WTC11 (cell line): ENCODE results near the gene ARHGAP6. TPM values are rescaled to one million over a fixed set of nuclear protein-coding genes. Genes with fewer than 3 reads are reported as not detected.

Experiments
- ATAC-seq: fragments of 200-7000 bp; cut with Tn5 transposase; 2 replicates; pipeline ENCODE4 v1.10.0; 2021; ENCODE audit warnings: mild to moderate bottlenecking, moderate library complexity
- CTCF ChIA-PET: fragments of 300-600 bp; sonication (Branson Sonifier 250); formaldehyde crosslinking; loops from one replicate; lab custom pipeline; 2021; ENCODE audit warnings: antibody characterized with exemption; lab: Charles Lee
- POLR2A ChIA-PET: fragments of 350-600 bp; sonication (Branson Sonifier 250); formaldehyde crosslinking; loops from one replicate; lab custom pipeline; 2021; ENCODE audit warnings: antibody characterized with exemption; lab: Charles Lee
- DNase-seq: peaks from one replicate; pipeline ENCODE4 v3.0.0; 2021; ENCODE audit warnings: low spot score
- H3K27ac Mint-ChIP-seq: 2 replicates; pipeline ENCODE4 v1.8.0; 2021; ENCODE audit warnings: mixed read lengths
- H3K27me3 Mint-ChIP-seq: 2 replicates; pipeline ENCODE4 v1.8.0; 2021; ENCODE audit warnings: low read depth, mild to moderate bottlenecking, moderate library complexity, mixed read lengths
- H3K36me3 Mint-ChIP-seq: 2 replicates; pipeline ENCODE4 v1.8.0; 2021; ENCODE audit warnings: mixed read lengths
- H3K4me1 Mint-ChIP-seq: 2 replicates; pipeline ENCODE4 v1.8.0; 2022; ENCODE audit warnings: mixed read lengths
- H3K4me3 Mint-ChIP-seq: 2 replicates; pipeline ENCODE4 v1.8.0; 2021; ENCODE audit warnings: mild to moderate bottlenecking, moderate library complexity, mixed read lengths
- H3K9me3 Mint-ChIP-seq: 2 replicates; pipeline ENCODE4 v1.8.0; 2021; ENCODE audit warnings: mixed read lengths
- FOXJ3 ChIP-seq: sonication (generic); formaldehyde crosslinking; IDR thresholded peaks from 2 replicates; pipeline ENCODE4 v1.9.0; 2021; ENCODE audit warnings: missing genetic modification reagents, mild to moderate bottlenecking, borderline replicate concordance
- GTF2I ChIP-seq: fragments of 250-450 bp; sonication (Bioruptor Pico); conservative IDR thresholded peaks from 2 replicates; pipeline ENCODE4 v1.4.0; 2021; ENCODE audit warnings: mild to moderate bottlenecking
- HMGA2 ChIP-seq: fragments of 250-450 bp; sonication (Bioruptor Pico); IDR thresholded peaks from 2 replicates; pipeline ENCODE4 v1.4.0; 2021; ENCODE audit warnings: mild to moderate bottlenecking, moderate library complexity
- NFATC4 ChIP-seq: fragments of 250-450 bp; sonication (Bioruptor Pico); IDR thresholded peaks from 2 replicates; pipeline ENCODE4 v1.9.0; 2021; ENCODE audit warnings: mild to moderate bottlenecking
- SOX15 ChIP-seq: fragments of 250-450 bp; sonication (Bioruptor Pico); IDR thresholded peaks from 2 replicates; pipeline ENCODE4 v1.9.0; 2021; ENCODE audit warnings: mild to moderate bottlenecking
- TEAD4 ChIP-seq: sonication (generic); formaldehyde crosslinking; IDR thresholded peaks from 2 replicates; pipeline ENCODE4 v1.8.0; 2022; ENCODE audit warnings: mild to moderate bottlenecking, missing genetic modification reagents
- ZNF121 ChIP-seq: sonication (generic); formaldehyde crosslinking; IDR thresholded peaks from 2 replicates; pipeline ENCODE4 v1.8.0; 2023; ENCODE audit warnings: missing genetic modification reagents
- ZNF138 ChIP-seq: sonication (generic); formaldehyde crosslinking; conservative IDR thresholded peaks from 2 replicates; pipeline ENCODE4 v1.8.1; 2022; ENCODE audit warnings: mild to moderate bottlenecking, moderate library complexity, missing genetic modification reagents
- ZNF219 ChIP-seq: sonication (generic); formaldehyde crosslinking; IDR thresholded peaks from 2 replicates; pipeline ENCODE4 v1.8.0; 2023; ENCODE audit warnings: missing genetic modification reagents, mild to moderate bottlenecking, borderline replicate concordance
- ZNF263 ChIP-seq: sonication (generic); formaldehyde crosslinking; IDR thresholded peaks from 2 replicates; pipeline ENCODE4 v1.8.1; 2022; ENCODE audit warnings: low read depth, mild to moderate bottlenecking, moderate library complexity, missing genetic modification reagents
- total RNA-seq: library from RNA; stranded (reverse); gene quantifications from 3 replicates; pipeline ENCODE4 v1.2.3, GENCODE V29; 2021
- TF ChIP-seq, protein P1 (sequence below): sonication (generic); formaldehyde crosslinking; IDR thresholded peaks from 2 replicates; pipeline ENCODE4 v1.8.1; 2022; ENCODE audit warnings: mild to moderate bottlenecking, missing genetic modification reagents, moderate library complexity, borderline replicate concordance
- TF ChIP-seq, protein P2 (sequence below): sonication (generic); formaldehyde crosslinking; IDR thresholded peaks from 2 replicates; pipeline ENCODE4 v1.8.1; 2023; ENCODE audit warnings: mild to moderate bottlenecking, missing genetic modification reagents, borderline replicate concordance
- TF ChIP-seq, protein P3 (sequence below): fragments of 250-450 bp; sonication (Bioruptor Pico); IDR thresholded peaks from 2 replicates; pipeline ENCODE4 v1.9.0; 2021; ENCODE audit warnings: mild to moderate bottlenecking
- TF ChIP-seq, protein P4 (sequence below): fragments of 250-450 bp; sonication (Bioruptor Pico); IDR thresholded peaks from 2 replicates; pipeline ENCODE4 v1.9.0; 2021; ENCODE audit warnings: mild to moderate bottlenecking
- TF ChIP-seq, protein P5 (sequence below): sonication (generic); formaldehyde crosslinking; IDR thresholded peaks from 2 replicates; pipeline ENCODE4 v1.8.1; 2022; ENCODE audit warnings: low read depth, missing genetic modification reagents, borderline replicate concordance
- TF ChIP-seq, protein P6 (sequence below): sonication (generic); formaldehyde crosslinking; IDR thresholded peaks from 2 replicates; pipeline ENCODE4 v1.8.0; 2023; ENCODE audit warnings: mild to moderate bottlenecking, missing genetic modification reagents

Gene ARHGAP6
- total RNA-seq, 1 experiment from 2014 or later, result 1.0 TPM

DNA sequence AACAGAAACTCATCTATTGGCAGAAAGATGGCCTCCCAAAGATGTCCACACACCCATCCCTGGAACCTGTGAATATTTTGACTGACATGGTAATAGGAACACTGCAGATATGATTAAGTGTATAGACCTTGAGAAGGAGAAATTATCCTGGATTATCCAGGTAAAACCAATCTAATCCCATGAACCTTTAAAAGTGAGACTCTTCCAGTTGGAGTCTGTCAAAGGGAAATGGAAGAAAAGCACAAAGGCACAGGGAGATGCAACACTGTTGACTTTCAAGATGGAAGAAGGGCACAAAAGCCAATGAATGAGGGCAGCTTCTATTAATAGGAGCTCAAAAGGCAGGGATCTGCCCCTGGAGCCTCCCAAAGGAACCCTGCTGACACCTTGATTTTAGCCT, 289.6 kb downstream of the ARHGAP6 start (continued):
- TF ChIP-seq NFATC4 (CRISPR knock-in tag) (no peak), ZNF263 (CRISPR knock-in tag) (no peak)
- TF ChIP-seq, protein P1, sequence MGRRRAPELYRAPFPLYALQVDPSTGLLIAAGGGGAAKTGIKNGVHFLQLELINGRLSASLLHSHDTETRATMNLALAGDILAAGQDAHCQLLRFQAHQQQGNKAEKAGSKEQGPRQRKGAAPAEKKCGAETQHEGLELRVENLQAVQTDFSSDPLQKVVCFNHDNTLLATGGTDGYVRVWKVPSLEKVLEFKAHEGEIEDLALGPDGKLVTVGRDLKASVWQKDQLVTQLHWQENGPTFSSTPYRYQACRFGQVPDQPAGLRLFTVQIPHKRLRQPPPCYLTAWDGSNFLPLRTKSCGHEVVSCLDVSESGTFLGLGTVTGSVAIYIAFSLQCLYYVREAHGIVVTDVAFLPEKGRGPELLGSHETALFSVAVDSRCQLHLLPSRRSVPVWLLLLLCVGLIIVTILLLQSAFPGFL (CRISPR knock-in tag), result no peak

DNA sequence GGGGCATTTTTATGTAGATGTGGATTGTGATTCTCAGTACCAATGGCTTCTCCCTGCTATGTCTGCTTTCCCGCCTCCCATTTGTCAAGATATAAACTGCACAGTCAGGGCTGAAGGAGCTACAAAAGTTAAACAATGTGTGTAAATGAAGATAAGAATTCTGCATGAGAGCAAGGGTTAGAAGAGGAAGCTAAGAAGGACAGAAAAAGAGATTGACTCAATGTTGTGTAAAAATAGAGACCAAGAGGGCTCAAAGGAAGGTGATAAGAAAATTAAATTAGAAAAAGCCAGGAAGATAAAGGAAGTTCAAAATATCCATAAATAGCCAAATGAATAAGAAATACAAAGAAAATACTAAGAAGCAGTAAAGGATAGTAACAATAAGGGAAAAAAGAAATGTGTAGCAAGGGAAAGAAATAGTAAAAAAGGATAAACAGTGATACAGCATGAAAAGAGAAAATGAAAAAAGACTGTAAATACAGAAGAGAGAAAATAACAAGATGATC, 290.1 kb downstream of the ARHGAP6 start:
- TF ChIP-seq TEAD4 (CRISPR knock-in tag) (no peak), FOXJ3 (CRISPR knock-in tag) (no peak), HMGA2 (CRISPR knock-in tag) (no peak)
- TF ChIP-seq, protein P2, sequence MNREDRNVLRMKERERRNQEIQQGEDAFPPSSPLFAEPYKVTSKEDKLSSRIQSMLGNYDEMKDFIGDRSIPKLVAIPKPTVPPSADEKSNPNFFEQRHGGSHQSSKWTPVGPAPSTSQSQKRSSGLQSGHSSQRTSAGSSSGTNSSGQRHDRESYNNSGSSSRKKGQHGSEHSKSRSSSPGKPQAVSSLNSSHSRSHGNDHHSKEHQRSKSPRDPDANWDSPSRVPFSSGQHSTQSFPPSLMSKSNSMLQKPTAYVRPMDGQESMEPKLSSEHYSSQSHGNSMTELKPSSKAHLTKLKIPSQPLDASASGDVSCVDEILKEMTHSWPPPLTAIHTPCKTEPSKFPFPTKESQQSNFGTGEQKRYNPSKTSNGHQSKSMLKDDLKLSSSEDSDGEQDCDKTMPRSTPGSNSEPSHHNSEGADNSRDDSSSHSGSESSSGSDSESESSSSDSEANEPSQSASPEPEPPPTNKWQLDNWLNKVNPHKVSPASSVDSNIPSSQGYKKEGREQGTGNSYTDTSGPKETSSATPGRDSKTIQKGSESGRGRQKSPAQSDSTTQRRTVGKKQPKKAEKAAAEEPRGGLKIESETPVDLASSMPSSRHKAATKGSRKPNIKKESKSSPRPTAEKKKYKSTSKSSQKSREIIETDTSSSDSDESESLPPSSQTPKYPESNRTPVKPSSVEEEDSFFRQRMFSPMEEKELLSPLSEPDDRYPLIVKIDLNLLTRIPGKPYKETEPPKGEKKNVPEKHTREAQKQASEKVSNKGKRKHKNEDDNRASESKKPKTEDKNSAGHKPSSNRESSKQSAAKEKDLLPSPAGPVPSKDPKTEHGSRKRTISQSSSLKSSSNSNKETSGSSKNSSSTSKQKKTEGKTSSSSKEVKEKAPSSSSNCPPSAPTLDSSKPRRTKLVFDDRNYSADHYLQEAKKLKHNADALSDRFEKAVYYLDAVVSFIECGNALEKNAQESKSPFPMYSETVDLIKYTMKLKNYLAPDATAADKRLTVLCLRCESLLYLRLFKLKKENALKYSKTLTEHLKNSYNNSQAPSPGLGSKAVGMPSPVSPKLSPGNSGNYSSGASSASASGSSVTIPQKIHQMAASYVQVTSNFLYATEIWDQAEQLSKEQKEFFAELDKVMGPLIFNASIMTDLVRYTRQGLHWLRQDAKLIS (CRISPR knock-in tag), result no peak
- POLR2A ChIA-PET, result no interaction called here
- DNase-seq, result no peak
- Mint-ChIP-seq H3K27me3 (no peaks in the 10 kb centered on the region), H3K9me3 (peaks cover 8% of the 10 kb centered on the region), H3K4me1 (peaks cover 16% of the 10 kb centered on the region), H3K36me3 (no peaks in the 10 kb centered on the region), H3K4me3 (no peak overlapping the region), H3K27ac (no peak overlapping the region)
- CTCF ChIA-PET, result no interaction called here
- no peak for ATAC-seq

DNA sequence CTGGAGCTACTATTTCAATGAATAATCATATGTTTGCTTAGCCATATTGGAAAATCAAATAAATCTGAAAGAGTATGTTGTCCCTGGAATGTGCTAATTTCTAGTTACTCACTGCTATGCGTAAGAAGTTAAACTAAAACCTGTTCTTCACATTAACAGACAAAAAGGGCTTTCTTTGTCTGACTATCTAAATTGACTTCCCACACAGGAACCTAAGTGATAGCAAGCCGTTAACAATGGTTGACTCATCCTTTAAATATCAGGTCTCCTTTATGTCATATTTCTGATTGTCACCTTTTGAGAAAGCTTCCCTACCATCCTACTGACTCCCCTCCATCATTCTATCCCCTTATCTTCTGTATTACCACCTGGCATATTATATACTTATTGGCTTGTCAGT, 291.1 kb downstream of the ARHGAP6 start:
- Mint-ChIP-seq H3K27ac (no peak overlapping the region), H3K36me3 (no peaks in the 10 kb centered on the region), H3K4me3 (no peak overlapping the region), H3K4me1 (peaks cover 17% of the 10 kb centered on the region), H3K9me3 (peaks cover 8% of the 10 kb centered on the region), H3K27me3 (no peaks in the 10 kb centered on the region)
- TF ChIP-seq TEAD4 (CRISPR knock-in tag) (no peak), SOX15 (no peak), ZNF219 (CRISPR knock-in tag) (no peak)
- TF ChIP-seq, protein P3, sequence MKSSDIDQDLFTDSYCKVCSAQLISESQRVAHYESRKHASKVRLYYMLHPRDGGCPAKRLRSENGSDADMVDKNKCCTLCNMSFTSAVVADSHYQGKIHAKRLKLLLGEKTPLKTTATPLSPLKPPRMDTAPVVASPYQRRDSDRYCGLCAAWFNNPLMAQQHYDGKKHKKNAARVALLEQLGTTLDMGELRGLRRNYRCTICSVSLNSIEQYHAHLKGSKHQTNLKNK, result no peak
- ChIA-PET POLR2A (no interaction called here), CTCF (interaction anchor here (0.9 kb wide), 1 partner anchor 53 kb away, joined by 3 read pairs; no protein-coding TSS in a partner anchor)
- ATAC-seq, result no peak
- DNase-seq, result no peak

DNA sequence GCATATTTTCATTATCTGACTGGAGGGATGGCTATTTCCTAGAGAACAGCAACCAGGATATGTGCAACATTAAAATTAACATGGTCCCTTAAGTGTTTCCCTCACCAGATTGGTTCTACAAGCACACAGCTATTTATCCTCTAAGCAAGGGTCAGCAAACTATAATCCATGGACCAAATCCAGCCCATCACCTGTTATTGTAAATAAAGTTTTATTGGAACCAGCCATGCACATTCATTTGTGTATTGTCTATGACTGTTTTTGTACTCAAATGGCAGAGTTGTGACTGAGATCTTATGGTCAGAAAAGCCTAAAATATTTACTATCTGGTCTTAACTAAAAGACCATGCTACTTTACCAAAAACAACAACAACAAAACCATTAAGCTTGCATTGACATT, 294.6 kb downstream of the ARHGAP6 start:
- CTCF ChIA-PET, result no interaction called here
- no peak overlapping the region for H3K4me3 Mint-ChIP-seq
- DNase-seq, result no peak
- no peak overlapping the region for H3K27ac Mint-ChIP-seq
- H3K4me1 Mint-ChIP-seq, result peaks cover 17% of the 10 kb centered on the region
- POLR2A ChIA-PET, result no interaction called here
- H3K27me3 Mint-ChIP-seq, result no peaks in the 10 kb centered on the region
- no peak for ATAC-seq
- no peaks in the 10 kb centered on the region for H3K9me3 Mint-ChIP-seq
- no peaks in the 10 kb centered on the region for H3K36me3 Mint-ChIP-seq
- TF ChIP-seq, protein P3, result no peak
- TF ChIP-seq SOX15, result no peak
- TF ChIP-seq, protein P4, sequence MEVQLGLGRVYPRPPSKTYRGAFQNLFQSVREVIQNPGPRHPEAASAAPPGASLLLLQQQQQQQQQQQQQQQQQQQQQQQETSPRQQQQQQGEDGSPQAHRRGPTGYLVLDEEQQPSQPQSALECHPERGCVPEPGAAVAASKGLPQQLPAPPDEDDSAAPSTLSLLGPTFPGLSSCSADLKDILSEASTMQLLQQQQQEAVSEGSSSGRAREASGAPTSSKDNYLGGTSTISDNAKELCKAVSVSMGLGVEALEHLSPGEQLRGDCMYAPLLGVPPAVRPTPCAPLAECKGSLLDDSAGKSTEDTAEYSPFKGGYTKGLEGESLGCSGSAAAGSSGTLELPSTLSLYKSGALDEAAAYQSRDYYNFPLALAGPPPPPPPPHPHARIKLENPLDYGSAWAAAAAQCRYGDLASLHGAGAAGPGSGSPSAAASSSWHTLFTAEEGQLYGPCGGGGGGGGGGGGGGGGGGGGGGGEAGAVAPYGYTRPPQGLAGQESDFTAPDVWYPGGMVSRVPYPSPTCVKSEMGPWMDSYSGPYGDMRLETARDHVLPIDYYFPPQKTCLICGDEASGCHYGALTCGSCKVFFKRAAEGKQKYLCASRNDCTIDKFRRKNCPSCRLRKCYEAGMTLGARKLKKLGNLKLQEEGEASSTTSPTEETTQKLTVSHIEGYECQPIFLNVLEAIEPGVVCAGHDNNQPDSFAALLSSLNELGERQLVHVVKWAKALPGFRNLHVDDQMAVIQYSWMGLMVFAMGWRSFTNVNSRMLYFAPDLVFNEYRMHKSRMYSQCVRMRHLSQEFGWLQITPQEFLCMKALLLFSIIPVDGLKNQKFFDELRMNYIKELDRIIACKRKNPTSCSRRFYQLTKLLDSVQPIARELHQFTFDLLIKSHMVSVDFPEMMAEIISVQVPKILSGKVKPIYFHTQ (CRISPR knock-in tag), result no peak
- no peak for TF ChIP-seq ZNF121 (CRISPR knock-in tag)
- TF ChIP-seq ZNF263 (CRISPR knock-in tag), result no peak
- no peak for TF ChIP-seq GTF2I (CRISPR knock-in tag)
- TF ChIP-seq, protein P5, sequence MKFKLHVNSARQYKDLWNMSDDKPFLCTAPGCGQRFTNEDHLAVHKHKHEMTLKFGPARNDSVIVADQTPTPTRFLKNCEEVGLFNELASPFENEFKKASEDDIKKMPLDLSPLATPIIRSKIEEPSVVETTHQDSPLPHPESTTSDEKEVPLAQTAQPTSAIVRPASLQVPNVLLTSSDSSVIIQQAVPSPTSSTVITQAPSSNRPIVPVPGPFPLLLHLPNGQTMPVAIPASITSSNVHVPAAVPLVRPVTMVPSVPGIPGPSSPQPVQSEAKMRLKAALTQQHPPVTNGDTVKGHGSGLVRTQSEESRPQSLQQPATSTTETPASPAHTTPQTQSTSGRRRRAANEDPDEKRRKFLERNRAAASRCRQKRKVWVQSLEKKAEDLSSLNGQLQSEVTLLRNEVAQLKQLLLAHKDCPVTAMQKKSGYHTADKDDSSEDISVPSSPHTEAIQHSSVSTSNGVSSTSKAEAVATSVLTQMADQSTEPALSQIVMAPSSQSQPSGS (CRISPR knock-in tag), result no peak
- no peak for TF ChIP-seq ZNF138 (CRISPR knock-in tag)
- no peak for TF ChIP-seq NFATC4 (CRISPR knock-in tag)
- TF ChIP-seq, protein P6, sequence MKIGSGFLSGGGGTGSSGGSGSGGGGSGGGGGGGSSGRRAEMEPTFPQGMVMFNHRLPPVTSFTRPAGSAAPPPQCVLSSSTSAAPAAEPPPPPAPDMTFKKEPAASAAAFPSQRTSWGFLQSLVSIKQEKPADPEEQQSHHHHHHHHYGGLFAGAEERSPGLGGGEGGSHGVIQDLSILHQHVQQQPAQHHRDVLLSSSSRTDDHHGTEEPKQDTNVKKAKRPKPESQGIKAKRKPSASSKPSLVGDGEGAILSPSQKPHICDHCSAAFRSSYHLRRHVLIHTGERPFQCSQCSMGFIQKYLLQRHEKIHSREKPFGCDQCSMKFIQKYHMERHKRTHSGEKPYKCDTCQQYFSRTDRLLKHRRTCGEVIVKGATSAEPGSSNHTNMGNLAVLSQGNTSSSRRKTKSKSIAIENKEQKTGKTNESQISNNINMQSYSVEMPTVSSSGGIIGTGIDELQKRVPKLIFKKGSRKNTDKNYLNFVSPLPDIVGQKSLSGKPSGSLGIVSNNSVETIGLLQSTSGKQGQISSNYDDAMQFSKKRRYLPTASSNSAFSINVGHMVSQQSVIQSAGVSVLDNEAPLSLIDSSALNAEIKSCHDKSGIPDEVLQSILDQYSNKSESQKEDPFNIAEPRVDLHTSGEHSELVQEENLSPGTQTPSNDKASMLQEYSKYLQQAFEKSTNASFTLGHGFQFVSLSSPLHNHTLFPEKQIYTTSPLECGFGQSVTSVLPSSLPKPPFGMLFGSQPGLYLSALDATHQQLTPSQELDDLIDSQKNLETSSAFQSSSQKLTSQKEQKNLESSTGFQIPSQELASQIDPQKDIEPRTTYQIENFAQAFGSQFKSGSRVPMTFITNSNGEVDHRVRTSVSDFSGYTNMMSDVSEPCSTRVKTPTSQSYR (CRISPR knock-in tag), result no peak
